ENCODE measurements around the gene CCNG1. TPM values are rescaled to one million over a fixed set of nuclear protein-coding genes. Genes with fewer than 3 reads are reported as not detected.
A peak's percentile ranks its signal among the peaks of the same experiment; 100 is the strongest.
"Not testable (repeated sequence)": the region's sequence is repeated elsewhere in the genome, so short reads cannot be mapped to it uniquely, and the experiment has no call there.

Gene CCNG1
- polyA plus RNA-seq (2011; rRNA removed) (74.2 and 125 TPM in 2 replicates), polyA minus RNA-seq (2011; rRNA and poly(A)+ RNA removed) (45.4 and 65.9 TPM in 2 replicates)

GRCh38 chr5:163437309-163438182 lies at the start of gene CCNG1:
Gene CCNG1, plus strand, starts transcription at chr5:163437595. Its CDS starts 1,662 bp downstream, at chr5:163439257.
- Histone ChIP-seq H3K36me3 (ENCODE audit: control insufficient read depth, insufficient read depth, low read length) (peaks cover 1% of the 10 kb centered on the region), H3K4me3 (ENCODE audit: low read depth, low read length) (peak within 1 kb of the TSS; percentile 95), H3K27me3 (ENCODE audit: control insufficient read depth, insufficient read depth, low read length) (no peaks in the 10 kb centered on the region; the same call in 1 of the 2 replicates)
- peak; percentile 2; the same call in 1 of the 2 replicates for TF ChIP-seq CTCF (IDR thresholded peaks at IDR 0.05; ENCODE audit: insufficient read depth, low read depth, low read length)
- ChIA-PET POLR2A (interaction anchor here (1.1 kb wide), 2 partner anchors 21 to 23 kb away, joined by 3 read pairs; partner anchors contain the start of genes HMMR and NUDCD2), CTCF (interaction anchor here (0.6 to 2.1 kb wide), 3 partner anchors 13 to 29 kb away, joined by 3 to 7 read pairs (median 3); partner anchors contain the start of gene NUDCD2)
- peak; percentile 78 for DNase-seq (ENCODE audit: low read depth)

- H3K36me3 ChIP-seq (ENCODE audit: control insufficient read depth, insufficient read depth, low read length), result no peaks in the 10 kb centered on the region
- ChIA-PET POLR2A (no interaction called here), CTCF (no interaction called here)
- H3K27me3 ChIP-seq (ENCODE audit: control insufficient read depth, insufficient read depth, low read length), result no peaks in the 10 kb centered on the region
- H3K4me3 ChIP-seq (ENCODE audit: low read depth, low read length), result no peak overlapping the region
- no peak for DNase-seq (ENCODE audit: low read depth)
- TF ChIP-seq CTCF (IDR thresholded peaks at IDR 0.05; ENCODE audit: insufficient read depth, low read depth, low read length), result no peak
Measured at GRCh38 chr5:163395792-163396191, 41.6 kb upstream of the CCNG1 start.

- CTCF ChIA-PET, result interaction anchor here (5.3 kb wide), 1 partner anchor 11 kb away, joined by 30 read pairs; no protein-coding TSS in a partner anchor
- H3K27me3 ChIP-seq (ENCODE audit: control insufficient read depth, insufficient read depth, low read length), result not testable (repeated sequence)
Measured at GRCh38 chr5:163396818-163397340, 40.5 kb upstream of the CCNG1 start.

GRCh38 chr5:163397354-163397753 lies 40.0 kb upstream of the CCNG1 start:
- POLR2A ChIA-PET, result no interaction called here
- Histone ChIP-seq H3K4me3 (ENCODE audit: low read depth, low read length) (no peak overlapping the region), H3K27me3 (ENCODE audit: control insufficient read depth, insufficient read depth, low read length) (no peaks in the 10 kb centered on the region), H3K36me3 (ENCODE audit: control insufficient read depth, insufficient read depth, low read length) (no peaks in the 10 kb centered on the region)
- no peak for DNase-seq (ENCODE audit: low read depth)
- CTCF ChIA-PET, result interaction anchor here (5.3 kb wide), 1 partner anchor 11 kb away, joined by 30 read pairs; no protein-coding TSS in a partner anchor
- TF ChIP-seq CTCF (IDR thresholded peaks at IDR 0.05; ENCODE audit: insufficient read depth, low read depth, low read length), result no peak

More at GRCh38 chr5:163396818-163397340, 40.5 kb upstream of the CCNG1 start:
- H3K4me3 ChIP-seq (ENCODE audit: low read depth, low read length); H3K36me3 ChIP-seq (ENCODE audit: control insufficient read depth, insufficient read depth, low read length); DNase-seq (ENCODE audit: low read depth); POLR2A ChIA-PET: not testable (repeated sequence)

- ChIA-PET POLR2A (no interaction called here), CTCF (interaction anchor here (5.3 kb wide), 1 partner anchor 8 kb away, joined by 30 read pairs; no protein-coding TSS in a partner anchor)
- Histone ChIP-seq H3K27me3 (ENCODE audit: control insufficient read depth, insufficient read depth, low read length) (no peaks in the 10 kb centered on the region), H3K4me3 (ENCODE audit: low read depth, low read length) (no peak overlapping the region), H3K36me3 (ENCODE audit: control insufficient read depth, insufficient read depth, low read length) (no peaks in the 10 kb centered on the region)
- no peak for DNase-seq (ENCODE audit: low read depth)
- TF ChIP-seq CTCF (IDR thresholded peaks at IDR 0.05; ENCODE audit: insufficient read depth, low read depth, low read length), result no peak
Measured at GRCh38 chr5:163399923-163400322, 37.5 kb upstream of the CCNG1 start.
